Nephron (organoid): ENCODE data around the gene EPHB2.
A peak's percentile ranks its signal among the peaks of the same experiment; 100 is the strongest.

Experiments used
- H3K27ac Mint-ChIP-seq, 3 experiments: 2 replicates each; pipeline ENCODE4 v1.8.0; 2020; ENCODE audit warnings: mixed read lengths in 3 of 3, mild to moderate bottlenecking in 2 of 3, moderate library complexity in 1 of 3
- H3K27me3 Mint-ChIP-seq: 2 replicates; pipeline ENCODE4 v1.8.0; 2021; ENCODE audit warnings: low read depth, mild to moderate bottlenecking, moderate library complexity, mixed read lengths
- H3K36me3 Mint-ChIP-seq: 2 replicates; pipeline ENCODE4 v1.8.0; 2020; ENCODE audit warnings: low read depth, mixed read lengths
- H3K4me1 Mint-ChIP-seq: 2 replicates; pipeline ENCODE4 v1.8.0; 2020; ENCODE audit warnings: mixed read lengths
- H3K4me3 Mint-ChIP-seq, 3 experiments: 2 replicates each; pipeline ENCODE4 v1.8.0; 2020; ENCODE audit warnings: mild to moderate bottlenecking in 3 of 3, mixed read lengths in 3 of 3, moderate library complexity in 2 of 3
- H3K9me3 Mint-ChIP-seq: 2 replicates; pipeline ENCODE4 v1.8.0; 2020; ENCODE audit warnings: mixed read lengths
- TF ChIP-seq, protein P1 (sequence below), 3 experiments: fragments of 200-600 bp; sonication (generic); IDR thresholded peaks; one replicate each; pipeline ENCODE4 v1.5.0; 2021; ENCODE audit warnings: antibody characterized with exemption in 3 of 3; ENCODE audit not compliant: unreplicated experiment in 3 of 3

Gene EPHB2

DNA sequence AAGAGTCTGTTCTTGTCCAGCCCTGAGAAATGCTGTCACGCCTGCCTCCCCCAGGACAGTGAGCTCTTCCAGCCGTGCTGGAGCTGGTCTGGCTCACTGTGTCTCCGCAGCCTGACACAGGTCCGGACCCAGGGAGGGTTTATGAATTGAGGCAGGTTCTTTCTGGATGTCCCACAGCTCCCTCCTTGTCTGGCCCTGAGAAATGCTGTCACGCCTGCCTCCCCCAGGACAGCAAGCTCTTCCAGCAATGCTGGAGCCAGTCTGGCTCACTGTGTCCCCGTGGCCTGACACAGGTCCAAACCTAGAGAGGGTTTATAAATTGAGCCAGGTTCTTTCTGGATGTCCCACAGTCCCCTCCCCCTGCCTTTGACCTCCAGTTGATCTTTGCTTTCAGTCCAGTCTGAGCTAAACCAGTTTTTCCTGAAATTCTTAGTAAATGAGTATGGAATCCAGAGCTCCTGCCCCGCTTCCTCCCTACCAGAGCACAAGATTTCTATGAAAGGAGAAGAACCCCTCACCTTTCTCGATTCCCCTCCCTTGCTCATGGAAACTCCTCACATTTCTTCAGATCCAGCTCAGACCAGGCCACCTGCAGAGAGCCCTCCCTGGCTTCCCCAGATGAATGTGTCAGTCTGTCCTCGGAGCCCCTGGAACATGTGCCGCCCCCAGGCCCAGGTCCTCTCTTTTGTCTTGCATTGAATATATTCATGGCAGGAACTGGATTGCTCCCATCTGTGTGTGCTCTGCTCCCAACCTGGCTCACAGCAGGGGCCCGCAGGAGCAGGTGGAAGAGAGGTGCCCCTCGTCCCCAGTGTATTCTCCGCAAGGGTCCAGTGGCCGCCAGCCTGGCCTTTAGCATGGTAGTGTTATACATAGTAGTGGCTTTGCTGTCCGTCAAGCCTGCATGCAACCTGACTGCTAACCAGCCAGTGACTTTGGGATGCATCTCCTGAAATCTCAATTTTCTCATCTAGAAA, 116.3 kb downstream of the EPHB2 start:
- Mint-ChIP-seq H3K27me3 (peaks cover 21% of the 10 kb centered on the region), H3K27ac (peak overlapping the region; percentile 97 to 99 (median 99)), H3K4me3 (peak overlapping the region in 1 of 3 experiments; percentile 1), H3K9me3 (no peaks in the 10 kb centered on the region), H3K36me3 (no peaks in the 10 kb centered on the region), H3K4me1 (peaks cover 68% of the 10 kb centered on the region)
- TF ChIP-seq, protein P1, sequence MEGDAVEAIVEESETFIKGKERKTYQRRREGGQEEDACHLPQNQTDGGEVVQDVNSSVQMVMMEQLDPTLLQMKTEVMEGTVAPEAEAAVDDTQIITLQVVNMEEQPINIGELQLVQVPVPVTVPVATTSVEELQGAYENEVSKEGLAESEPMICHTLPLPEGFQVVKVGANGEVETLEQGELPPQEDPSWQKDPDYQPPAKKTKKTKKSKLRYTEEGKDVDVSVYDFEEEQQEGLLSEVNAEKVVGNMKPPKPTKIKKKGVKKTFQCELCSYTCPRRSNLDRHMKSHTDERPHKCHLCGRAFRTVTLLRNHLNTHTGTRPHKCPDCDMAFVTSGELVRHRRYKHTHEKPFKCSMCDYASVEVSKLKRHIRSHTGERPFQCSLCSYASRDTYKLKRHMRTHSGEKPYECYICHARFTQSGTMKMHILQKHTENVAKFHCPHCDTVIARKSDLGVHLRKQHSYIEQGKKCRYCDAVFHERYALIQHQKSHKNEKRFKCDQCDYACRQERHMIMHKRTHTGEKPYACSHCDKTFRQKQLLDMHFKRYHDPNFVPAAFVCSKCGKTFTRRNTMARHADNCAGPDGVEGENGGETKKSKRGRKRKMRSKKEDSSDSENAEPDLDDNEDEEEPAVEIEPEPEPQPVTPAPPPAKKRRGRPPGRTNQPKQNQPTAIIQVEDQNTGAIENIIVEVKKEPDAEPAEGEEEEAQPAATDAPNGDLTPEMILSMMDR (IDR thresholded peaks at IDR 0.05; ENCODE audit: unreplicated experiment in 3 of 3): no peak

DNA sequence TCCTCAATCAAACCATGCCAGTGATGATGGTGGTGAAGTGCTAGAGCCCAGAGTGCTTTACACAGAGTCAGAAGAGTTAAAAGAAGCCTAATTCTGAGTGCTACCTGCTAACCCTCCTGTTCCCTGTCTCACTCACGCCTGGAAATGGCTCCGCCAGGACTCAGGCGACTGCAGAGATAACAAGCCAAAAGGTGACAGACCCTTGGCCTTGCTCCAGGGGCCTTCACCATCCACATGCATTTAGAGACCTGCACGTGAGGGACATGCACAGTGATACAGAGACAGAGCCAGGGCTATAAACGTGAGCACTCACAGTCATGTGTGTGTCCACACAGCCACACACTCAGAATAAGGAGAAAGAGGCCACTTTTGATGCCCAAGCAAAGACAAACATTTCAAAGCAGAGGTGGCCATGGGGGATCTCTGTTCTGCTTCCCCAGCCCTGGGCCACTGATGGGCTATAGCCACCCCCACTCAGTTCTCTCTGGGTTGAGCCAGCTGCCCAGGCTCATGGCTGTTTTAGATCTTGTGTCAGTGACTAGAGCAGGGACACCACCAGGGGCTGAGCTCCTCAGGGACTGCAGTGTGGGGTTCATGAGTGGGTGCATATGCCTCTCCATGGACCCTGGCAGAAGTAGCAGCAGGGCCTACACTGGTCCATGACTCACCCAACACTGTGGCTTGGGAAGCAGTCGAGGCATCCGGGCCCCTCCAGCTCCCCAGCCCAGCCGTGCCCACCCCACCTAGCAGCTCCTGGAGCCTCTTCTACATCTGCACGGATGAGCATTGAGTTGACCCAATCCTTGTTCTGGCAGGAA, 117.2 kb downstream of the EPHB2 start:
- Mint-ChIP-seq H3K36me3 (no peaks in the 10 kb centered on the region), H3K4me3 (no peak overlapping the region), H3K9me3 (no peaks in the 10 kb centered on the region), H3K27ac (peak overlapping the region; percentile 97 to 99 (median 99)), H3K4me1 (peaks cover 68% of the 10 kb centered on the region), H3K27me3 (peaks cover 20% of the 10 kb centered on the region)
- TF ChIP-seq, protein P1 (IDR thresholded peaks at IDR 0.05; ENCODE audit: unreplicated experiment in 3 of 3): no peak

DNA sequence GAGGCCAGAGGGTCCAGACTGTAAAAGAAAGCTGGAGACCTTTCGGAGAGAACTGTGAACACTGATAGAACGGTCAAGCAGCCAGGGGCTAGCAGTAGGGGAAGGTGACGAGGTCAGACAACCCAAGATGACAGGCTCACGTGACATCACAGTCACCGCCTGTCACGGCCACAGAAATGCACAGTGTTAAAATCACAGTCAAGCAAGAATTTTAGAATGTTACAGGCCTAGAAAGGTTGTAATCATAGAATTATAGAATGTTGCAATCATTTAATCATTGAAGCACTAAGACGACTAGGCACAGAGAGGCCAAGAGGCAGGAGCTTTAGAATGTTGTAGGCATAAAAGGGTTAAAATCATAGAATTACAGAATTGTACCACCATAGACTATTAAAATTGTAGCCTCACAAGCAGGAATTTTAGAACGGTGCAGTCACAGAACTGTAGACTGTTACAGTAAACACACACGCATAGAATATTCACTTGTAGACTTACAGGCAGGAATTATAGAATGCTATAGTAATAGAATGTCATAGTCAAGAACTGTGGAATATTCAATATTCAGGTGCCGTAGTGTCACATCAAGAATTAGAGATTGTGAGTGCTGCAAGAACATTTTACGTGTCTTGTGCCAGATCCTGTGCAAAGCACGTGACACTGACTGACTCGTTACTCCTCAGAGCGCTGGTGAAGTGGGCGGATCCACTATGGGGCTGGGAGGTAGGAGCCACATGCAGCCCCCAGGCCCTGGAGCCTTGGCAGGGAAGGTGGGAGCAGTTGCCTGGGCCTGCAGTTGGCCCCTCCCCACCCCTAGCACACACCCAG, 118.1 kb downstream of the EPHB2 start:
- Mint-ChIP-seq H3K4me3 (peak overlapping the region in 1 of 3 experiments; percentile 41), H3K36me3 (no peaks in the 10 kb centered on the region), H3K27me3 (peaks cover 18% of the 10 kb centered on the region), H3K9me3 (no peaks in the 10 kb centered on the region), H3K27ac (peak overlapping the region; percentile 90 to 99 (median 99)), H3K4me1 (peaks cover 73% of the 10 kb centered on the region)
- TF ChIP-seq, protein P1 (IDR thresholded peaks at IDR 0.05; ENCODE audit: unreplicated experiment in 3 of 3): no peak

DNA sequence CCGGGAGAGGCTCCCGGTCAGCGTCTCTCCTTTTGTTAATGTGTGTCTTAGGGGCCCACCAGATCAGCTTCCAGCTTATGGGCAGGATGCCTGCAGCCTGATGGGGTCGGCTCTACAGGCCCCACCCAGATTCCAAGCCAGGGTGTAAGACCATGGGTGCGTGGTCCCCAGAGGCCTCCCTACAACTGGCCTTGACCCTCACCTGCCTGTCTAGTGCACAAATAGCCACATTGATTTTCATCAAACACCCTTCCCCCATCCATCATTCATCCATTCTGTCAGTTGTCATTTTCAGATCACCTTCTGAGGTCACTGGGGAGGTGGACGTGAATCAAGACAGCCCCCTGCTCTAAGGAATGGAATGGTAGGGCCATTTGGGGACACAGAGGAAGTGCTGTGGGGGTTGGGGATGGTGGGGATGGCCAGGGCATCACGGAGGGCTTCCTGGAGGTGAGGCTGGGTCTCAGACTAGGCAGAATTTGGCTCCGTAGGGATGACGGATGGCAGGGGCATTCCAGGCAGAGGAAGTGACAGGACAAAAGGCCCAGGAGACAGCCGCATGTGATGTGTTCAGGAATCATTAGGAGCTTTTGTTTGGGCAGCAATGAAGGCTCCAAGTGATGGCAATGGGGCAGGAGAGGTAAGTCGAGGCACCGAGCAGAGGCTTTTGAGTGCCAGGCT, 118.8 kb downstream of the EPHB2 start:
- H3K27ac Mint-ChIP-seq: peak overlapping the region; percentile 90 to 99 (median 99)
- no peaks in the 10 kb centered on the region for H3K36me3 Mint-ChIP-seq
- H3K9me3 Mint-ChIP-seq: no peaks in the 10 kb centered on the region
- TF ChIP-seq, protein P1 (IDR thresholded peaks at IDR 0.05; ENCODE audit: unreplicated experiment in 3 of 3): no peak
- peaks cover 71% of the 10 kb centered on the region for H3K4me1 Mint-ChIP-seq
- H3K27me3 Mint-ChIP-seq: peaks cover 18% of the 10 kb centered on the region
- peak overlapping the region in 1 of 3 experiments; percentile 27 for H3K4me3 Mint-ChIP-seq

DNA sequence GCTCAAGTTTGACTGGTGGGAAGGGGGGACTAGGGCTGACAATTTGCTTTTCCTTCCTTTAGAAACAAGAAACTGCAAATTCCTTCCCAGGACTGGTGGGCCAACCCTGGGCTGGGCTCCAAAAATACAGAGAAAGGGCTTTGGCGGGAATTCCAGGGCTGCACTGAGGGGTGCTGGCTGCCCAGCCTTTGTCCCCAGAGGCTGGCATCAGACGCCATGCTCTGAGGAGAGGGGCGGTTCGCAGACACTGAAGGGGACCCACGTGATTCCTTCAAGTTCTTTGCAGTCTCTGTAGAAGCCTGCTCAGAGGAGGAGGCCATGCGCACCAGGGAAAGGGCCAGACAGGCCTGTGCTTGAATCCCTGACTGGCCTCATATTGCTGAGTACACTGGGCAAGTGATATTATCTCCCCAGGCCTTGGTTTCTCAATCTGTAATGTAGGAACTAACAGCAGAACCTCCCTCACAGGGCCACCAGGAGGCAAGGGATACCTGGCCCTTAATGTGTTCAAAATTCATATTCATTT, 119.5 kb downstream of the EPHB2 start:
- peak overlapping the region; percentile 90 to 99 (median 99) for H3K27ac Mint-ChIP-seq
- H3K36me3 Mint-ChIP-seq: no peaks in the 10 kb centered on the region
- H3K9me3 Mint-ChIP-seq: no peaks in the 10 kb centered on the region
- TF ChIP-seq, protein P1 (IDR thresholded peaks at IDR 0.05; ENCODE audit: unreplicated experiment in 3 of 3): no peak
- peaks cover 18% of the 10 kb centered on the region for H3K27me3 Mint-ChIP-seq
- H3K4me3 Mint-ChIP-seq: peak overlapping the region in 1 of 3 experiments; percentile 27
- peaks cover 72% of the 10 kb centered on the region for H3K4me1 Mint-ChIP-seq
